K562 (cell line): Measurements from ENCODE around the gene BARD1. TPM values are rescaled to one million over a fixed set of nuclear protein-coding genes. Genes with fewer than 3 reads are reported as not detected.
"Not testable (repeated sequence)": the region's sequence is repeated elsewhere in the genome, so short reads cannot be mapped to it uniquely, and the experiment has no call there.

Experiments used
- ATAC-seq: fragments of 200-7000 bp; cut with Tn5 transposase; 3 replicates; pipeline ENCODE4 v1.9.1; 2020; ENCODE audit warnings: moderate library complexity
- BruUV-seq: library from RNA; stranded (reverse); fragments of 400-500 nt; replicated peaks from 2 replicates; lab custom pipeline; 2021; lab: Mats Ljungman, UMichigan
- CTCF ChIA-PET: fragments of 300-600 bp; formaldehyde crosslinking; extraction: SDS; loops from one replicate; lab custom pipeline; 2021; ENCODE audit warnings: low intra/inter-chr PET ratio; lab: Yijun Ruan, JAX
- POLR2A ChIA-PET: fragments of 300-600, 350-650 bp; sonication (Branson Sonifier 250); formaldehyde crosslinking; extraction: SDS; loops from one replicate; lab custom pipeline; 2021; ENCODE audit warnings: antibody characterized with exemption, inconsistent platforms; lab: Yijun Ruan, JAX
- DNase-seq, 4 experiments: peaks; one replicate each; pipeline versions ENCODE4 v3.0.0 to v3.0.0-alpha.2; 2011 to 2018; ENCODE audit warnings: low spot score in 3 of 4, mixed read lengths in 3 of 4; ENCODE audit errors: extremely low read depth in 1 of 4
- FAIRE-seq: peaks from 2 replicates; lab custom pipeline; 2011; peaks lifted over from hg19 to GRCh38; lab: Jason Lieb, UNC
- H2AFZ ChIP-seq: 2 replicates; pipeline ENCODE4 v1.6.0; 2011; ENCODE audit warnings: low read depth, low read length, control low read depth, inconsistent platforms
- H3K27ac ChIP-seq: fragments of 200-600 bp; 3 replicates; pipeline ENCODE4 v1.8.0; 2011; ENCODE audit warnings: low read depth, mild to moderate bottlenecking, control low read depth, inconsistent platforms, low read length, moderate library complexity, mixed read lengths; ENCODE audit errors: extremely low read depth
- H3K27me3 ChIP-seq, 2 experiments: fragments of 300-600 bp in 1 of 2; 2 replicates in 1 of 2; 3 replicates in 1 of 2; pipeline versions ENCODE4 v1.6.0 to v1.8.0; 2011; ENCODE audit warnings: inconsistent platforms in 2 of 2, low read length in 2 of 2, mild to moderate bottlenecking in 1 of 2, mixed read lengths in 1 of 2, moderate library complexity in 1 of 2; ENCODE audit not compliant: control insufficient read depth in 2 of 2, insufficient read depth in 2 of 2
- H3K36me3 ChIP-seq: fragments of 300-600 bp; 3 replicates; pipeline ENCODE4 v1.8.0; 2011; ENCODE audit warnings: mild to moderate bottlenecking, low read length, inconsistent platforms; ENCODE audit not compliant: control insufficient read depth, insufficient read depth
- H3K4me1 ChIP-seq, 2 experiments: fragments of 200-600 bp in 1 of 2; replicated peaks in 1 of 2; 2 replicates in 1 of 2; 3 replicates in 1 of 2; pipeline versions ENCODE4 v1.5.1 to v1.8.0; 2011; ENCODE audit warnings: inconsistent platforms in 2 of 2, low read length in 2 of 2, mild to moderate bottlenecking in 1 of 2, mixed read lengths in 1 of 2, moderate library complexity in 1 of 2; ENCODE audit not compliant: control insufficient read depth in 2 of 2, insufficient read depth in 2 of 2
- H3K4me2 ChIP-seq: 2 replicates; pipeline ENCODE4 v1.6.1; 2011; ENCODE audit warnings: low read length, control low read depth, inconsistent platforms, mixed read lengths; ENCODE audit not compliant: insufficient read depth
- H3K4me3 ChIP-seq: fragments of 200-600 bp; sonication (generic), shearing (Covaris generic); 2 replicates; pipeline ENCODE4 v1.5.1; 2016; ENCODE audit warnings: control low read depth, inconsistent platforms
- H3K79me2 ChIP-seq: fragments of 200-600 bp; 3 replicates; pipeline ENCODE4 v1.8.0; 2011; ENCODE audit warnings: low read length, inconsistent platforms; ENCODE audit not compliant: control insufficient read depth, insufficient read depth
- H3K9ac ChIP-seq, 2 experiments: 2 replicates each; pipeline versions ENCODE4 v1.6.0 to v1.6.1; 2011; ENCODE audit warnings: low read depth in 2 of 2, low read length in 2 of 2, control low read depth in 1 of 2, inconsistent platforms in 1 of 2, mild to moderate bottlenecking in 1 of 2, mixed read lengths in 1 of 2; ENCODE audit not compliant: insufficient read depth in 1 of 2
- H3K9me1 ChIP-seq: one replicate; pipeline ENCODE4 v1.6.0; 2011; ENCODE audit warnings: inconsistent platforms, mild to moderate bottlenecking, low read length, moderate library complexity; ENCODE audit not compliant: control insufficient read depth, insufficient read depth
- H3K9me3 ChIP-seq: replicated peaks from 2 replicates; pipeline ENCODE4 v1.5.1; 2011; ENCODE audit warnings: low read depth, low read length, inconsistent platforms; ENCODE audit not compliant: control insufficient read depth, insufficient read depth
- H4K20me1 ChIP-seq: replicated peaks from 2 replicates; pipeline ENCODE4 v1.6.1; 2011; ENCODE audit warnings: low read length, inconsistent platforms, mixed read lengths; ENCODE audit not compliant: control insufficient read depth, insufficient read depth
- SMARCA4 ChIP-seq: fragments of 450-650 bp; IDR thresholded peaks from 2 replicates; pipeline ENCODE4 v1.6.1; 2016
- ZNF316 ChIP-seq: fragments of 450-650 bp; IDR thresholded peaks from 2 replicates; pipeline ENCODE4 v1.6.1; 2016
- WGBS: fragments of 100-300 bp; shearing (Covaris generic); methylation state at CpG from one replicate; pipeline ENCODE4 v1.1.6; 2016; ENCODE audit warnings: low coverage, mixed read lengths; ENCODE audit not compliant: insufficient coverage; ENCODE audit errors: missing lambda C conversion rate; 5-methylcytosine and 5-hydroxymethylcytosine counted together
- in situ Hi-C: fragments of 300-500 bp; cut with MboI; formaldehyde crosslinking; loops from 4 replicates; pipeline ENCODE4 v1.15.0; 2018; ENCODE audit warnings: inconsistent platforms, mixed read lengths
- intact Hi-C: fragments of 100-400 bp; cut with micrococcal nuclease; formaldehyde crosslinking; loops from 2 replicates; pipeline ENCODE4 v1.14.2; 2022
- polyA plus RNA-seq, 8 experiments: library from polyadenylated mRNA; depleted of rRNA in 4 of 8; stranded (reverse) in 5 of 8; unstranded in 3 of 8; fragments of >200 nt; fragmentation: Nextera tagmentation in 2 of 8; fragmentation: Illumina TruSeq in 1 of 8; extraction: Ambion mirVana in 2 of 8; extraction: Trizol in 1 of 8; gene quantifications; 2 replicates each; pipeline versions ENCODE4 v1.2.1 to v1.2.3, GENCODE V29; 2011 to 2014; ENCODE audit warnings: inconsistent platforms in 1 of 8, missing spikeins in 1 of 8
- total RNA-seq, 7 experiments: library from RNA; depleted of rRNA in 6 of 7; stranded (reverse); fragments of >200 nt in 6 of 7; fragmentation: Illumina TruSeq in 2 of 7; extraction: Trizol in 2 of 7; gene quantifications; 2 replicates each; pipeline versions ENCODE4 v1.2.1 to v1.2.3, GENCODE V29; 2011 to 2021; ENCODE audit warnings: low replicate concordance in 1 of 7
- TF ChIP-seq, protein P1 (sequence below), 3 experiments: fragments of 200-800 bp in 1 of 3; fragments of 250-450 bp in 1 of 3; fragments of 450-650 bp in 1 of 3; sonication (Bioruptor Pico) in 1 of 3; sonication (Bioruptor generic) in 1 of 3; formaldehyde crosslinking in 1 of 3; IDR thresholded peaks; 2 replicates each; pipeline versions ENCODE4 v1.6.1 to v1.8.0; 2016 to 2022; ENCODE audit warnings: mild to moderate bottlenecking in 2 of 3, missing genetic modification characterization in 2 of 3, missing compliant biosample characterization in 1 of 3, moderate library complexity in 1 of 3
- TF ChIP-seq, protein P2 (sequence below): fragments of 150-350 bp; IDR thresholded peaks from 2 replicates; pipeline ENCODE4 v1.6.1; 2014; ENCODE audit warnings: low read depth, mild to moderate bottlenecking, low read length, borderline replicate concordance
- TF ChIP-seq, protein P3 (sequence below): sonication (generic); formaldehyde crosslinking; IDR thresholded peaks from 2 replicates; pipeline ENCODE4 v1.9.0; 2022; ENCODE audit warnings: mild to moderate bottlenecking, missing genetic modification reagents

The BARD1 gene
- total and polyA plus RNA-seq, 9 of the 15 experiments (the other 6 are each of a cell fraction or from before 2014, with no cell fraction given) = 6.3 to 18.9 (median 11.3) TPM

DNA sequence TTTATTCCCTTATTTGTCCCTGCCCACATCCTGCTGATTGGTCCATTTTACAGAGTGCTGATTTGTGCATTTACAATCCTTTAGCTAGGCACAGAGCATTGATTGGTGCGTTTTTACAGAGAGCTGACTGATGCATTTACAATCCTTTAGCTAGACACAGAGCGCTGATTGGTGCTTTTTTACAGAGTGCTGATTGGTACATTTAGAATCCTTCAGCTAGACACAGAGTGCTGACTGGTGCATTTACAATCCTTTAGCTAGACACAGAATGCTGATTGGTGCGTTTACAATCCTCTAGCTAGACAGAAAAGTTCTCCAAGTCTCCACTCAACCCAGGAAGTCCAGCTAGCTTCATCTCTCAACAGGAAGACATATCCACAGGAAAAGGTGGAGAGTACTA lies 91.6 kb downstream of the BARD1 start:
- not testable (repeated sequence) for FAIRE-seq

DNA sequence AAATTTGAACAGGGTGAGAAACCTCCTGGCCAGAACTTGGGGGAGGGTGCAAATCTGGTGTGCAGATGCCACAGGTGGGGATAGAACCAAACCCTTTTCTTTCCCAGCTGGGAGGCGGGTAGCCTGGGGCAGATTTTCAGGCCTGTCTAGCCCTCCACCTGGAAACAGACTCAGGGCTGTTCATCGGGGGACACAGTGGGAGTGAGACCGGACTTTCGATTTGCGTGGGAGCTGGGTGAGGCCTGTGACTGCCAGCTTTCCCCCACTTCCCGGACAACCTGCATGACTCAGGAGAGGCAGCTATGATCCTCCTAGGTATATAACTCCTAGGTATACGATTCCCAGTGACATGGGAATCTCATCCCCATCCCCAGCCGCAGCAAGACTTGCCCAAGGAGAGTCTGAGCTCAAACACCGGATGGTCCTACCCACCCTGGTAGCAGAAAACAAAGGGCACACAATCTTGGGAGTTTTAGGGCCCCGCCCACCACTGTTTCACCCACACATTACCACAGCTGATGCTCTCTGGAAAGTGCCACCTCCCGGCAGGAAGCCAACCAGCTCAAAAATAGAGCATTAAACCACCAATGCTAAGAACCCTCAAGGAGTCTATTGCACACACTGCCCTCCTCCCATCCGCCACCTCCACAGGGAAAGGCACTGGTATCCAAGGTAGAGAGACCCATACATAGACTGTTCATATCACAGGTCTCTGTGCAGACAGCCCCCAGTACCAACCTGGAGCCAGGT lies 92.5 kb downstream of the BARD1 start:
- ATAC-seq = no peak
- H4K20me1 ChIP-seq = no peaks in the 10 kb centered on the region
- TF ChIP-seq, protein P1, sequence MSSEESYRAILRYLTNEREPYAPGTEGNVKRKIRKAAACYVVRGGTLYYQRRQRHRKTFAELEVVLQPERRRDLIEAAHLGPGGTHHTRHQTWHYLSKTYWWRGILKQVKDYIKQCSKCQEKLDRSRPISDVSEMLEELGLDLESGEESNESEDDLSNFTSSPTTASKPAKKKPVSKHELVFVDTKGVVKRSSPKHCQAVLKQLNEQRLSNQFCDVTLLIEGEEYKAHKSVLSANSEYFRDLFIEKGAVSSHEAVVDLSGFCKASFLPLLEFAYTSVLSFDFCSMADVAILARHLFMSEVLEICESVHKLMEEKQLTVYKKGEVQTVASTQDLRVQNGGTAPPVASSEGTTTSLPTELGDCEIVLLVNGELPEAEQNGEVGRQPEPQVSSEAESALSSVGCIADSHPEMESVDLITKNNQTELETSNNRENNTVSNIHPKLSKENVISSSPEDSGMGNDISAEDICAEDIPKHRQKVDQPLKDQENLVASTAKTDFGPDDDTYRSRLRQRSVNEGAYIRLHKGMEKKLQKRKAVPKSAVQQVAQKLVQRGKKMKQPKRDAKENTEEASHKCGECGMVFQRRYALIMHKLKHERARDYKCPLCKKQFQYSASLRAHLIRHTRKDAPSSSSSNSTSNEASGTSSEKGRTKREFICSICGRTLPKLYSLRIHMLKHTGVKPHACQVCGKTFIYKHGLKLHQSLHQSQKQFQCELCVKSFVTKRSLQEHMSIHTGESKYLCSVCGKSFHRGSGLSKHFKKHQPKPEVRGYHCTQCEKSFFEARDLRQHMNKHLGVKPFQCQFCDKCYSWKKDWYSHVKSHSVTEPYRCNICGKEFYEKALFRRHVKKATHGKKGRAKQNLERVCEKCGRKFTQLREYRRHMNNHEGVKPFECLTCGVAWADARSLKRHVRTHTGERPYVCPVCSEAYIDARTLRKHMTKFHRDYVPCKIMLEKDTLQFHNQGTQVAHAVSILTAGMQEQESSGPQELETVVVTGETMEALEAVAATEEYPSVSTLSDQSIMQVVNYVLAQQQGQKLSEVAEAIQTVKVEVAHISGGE (CRISPR knock-in tag; IDR thresholded peaks at IDR 0.05) = no peak
- TF ChIP-seq, protein P2, sequence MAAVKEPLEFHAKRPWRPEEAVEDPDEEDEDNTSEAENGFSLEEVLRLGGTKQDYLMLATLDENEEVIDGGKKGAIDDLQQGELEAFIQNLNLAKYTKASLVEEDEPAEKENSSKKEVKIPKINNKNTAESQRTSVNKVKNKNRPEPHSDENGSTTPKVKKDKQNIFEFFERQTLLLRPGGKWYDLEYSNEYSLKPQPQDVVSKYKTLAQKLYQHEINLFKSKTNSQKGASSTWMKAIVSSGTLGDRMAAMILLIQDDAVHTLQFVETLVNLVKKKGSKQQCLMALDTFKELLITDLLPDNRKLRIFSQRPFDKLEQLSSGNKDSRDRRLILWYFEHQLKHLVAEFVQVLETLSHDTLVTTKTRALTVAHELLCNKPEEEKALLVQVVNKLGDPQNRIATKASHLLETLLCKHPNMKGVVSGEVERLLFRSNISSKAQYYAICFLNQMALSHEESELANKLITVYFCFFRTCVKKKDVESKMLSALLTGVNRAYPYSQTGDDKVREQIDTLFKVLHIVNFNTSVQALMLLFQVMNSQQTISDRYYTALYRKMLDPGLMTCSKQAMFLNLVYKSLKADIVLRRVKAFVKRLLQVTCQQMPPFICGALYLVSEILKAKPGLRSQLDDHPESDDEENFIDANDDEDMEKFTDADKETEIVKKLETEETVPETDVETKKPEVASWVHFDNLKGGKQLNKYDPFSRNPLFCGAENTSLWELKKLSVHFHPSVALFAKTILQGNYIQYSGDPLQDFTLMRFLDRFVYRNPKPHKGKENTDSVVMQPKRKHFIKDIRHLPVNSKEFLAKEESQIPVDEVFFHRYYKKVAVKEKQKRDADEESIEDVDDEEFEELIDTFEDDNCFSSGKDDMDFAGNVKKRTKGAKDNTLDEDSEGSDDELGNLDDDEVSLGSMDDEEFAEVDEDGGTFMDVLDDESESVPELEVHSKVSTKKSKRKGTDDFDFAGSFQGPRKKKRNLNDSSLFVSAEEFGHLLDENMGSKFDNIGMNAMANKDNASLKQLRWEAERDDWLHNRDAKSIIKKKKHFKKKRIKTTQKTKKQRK = no peak
- no peak for TF ChIP-seq SMARCA4
- TF ChIP-seq, protein P3, sequence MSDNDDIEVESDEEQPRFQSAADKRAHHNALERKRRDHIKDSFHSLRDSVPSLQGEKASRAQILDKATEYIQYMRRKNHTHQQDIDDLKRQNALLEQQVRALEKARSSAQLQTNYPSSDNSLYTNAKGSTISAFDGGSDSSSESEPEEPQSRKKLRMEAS (CRISPR knock-in tag) = no peak

More for the DNA sequence above, 91.6 kb downstream of the BARD1 start:
- H3K36me3 ChIP-seq, H3K9me3 ChIP-seq, DNase-seq, H3K79me2 ChIP-seq, H3K9me1 ChIP-seq, ATAC-seq, H3K9ac ChIP-seq, H2AFZ ChIP-seq, H3K4me3 ChIP-seq, H3K27ac ChIP-seq, intact Hi-C loops, H3K27me3 ChIP-seq, BruUV-seq, H4K20me1 ChIP-seq, CTCF ChIA-PET, H3K4me2 ChIP-seq, H3K4me1 ChIP-seq: not testable (repeated sequence)
- peak; percentile 29 for TF ChIP-seq ZNF316
- POLR2A ChIA-PET = interaction anchor here (0.6 to 1.0 kb wide), 3 partner anchors 8 to 15 kb away, joined by 3 to 4 read pairs (median 3); no protein-coding TSS in a partner anchor
- WGBS = 29% methylated on average over 3 of the region's 3 CpGs
- in situ Hi-C loops = loop anchor here (10.0 kb wide), 1 partner anchor 493 kb away; no protein-coding TSS in a partner anchor

More for the DNA sequence above, 92.5 kb downstream of the BARD1 start:
- intact Hi-C loops = no loop called here
- H3K4me3 ChIP-seq = no peak overlapping the region
- BruUV-seq = no TSS peak
- H2AFZ ChIP-seq = no peak overlapping the region
- POLR2A ChIA-PET = interaction anchor here (1.0 kb wide), 2 partner anchors 9 to 14 kb away, joined by 3 to 4 read pairs; no protein-coding TSS in a partner anchor
- no peaks in the 10 kb centered on the region for H3K9me3 ChIP-seq
- H3K36me3 ChIP-seq = no peaks in the 10 kb centered on the region
- H3K4me1 ChIP-seq = no peaks in the 10 kb centered on the region
- FAIRE-seq = no peak
- H3K4me2 ChIP-seq = no peak overlapping the region
- WGBS = 58% methylated on average over 8 of the region's 12 CpGs
- DNase-seq = no peak
- no peaks in the 10 kb centered on the region for H3K27me3 ChIP-seq
- CTCF ChIA-PET = no interaction called here
- no peak overlapping the region for H3K27ac ChIP-seq
- no peaks in the 10 kb centered on the region for H3K9me1 ChIP-seq
- in situ Hi-C loops = loop anchor here (10.0 kb wide), 1 partner anchor 492 kb away; no protein-coding TSS in a partner anchor
- no peak overlapping the region for H3K9ac ChIP-seq
- no peaks in the 10 kb centered on the region for H3K79me2 ChIP-seq
